Mammary epithelial cell (primary cell): Measurements from ENCODE around the gene CCDC197.

ENCODE experiments used
- EZH2 ChIP-seq: IDR thresholded peaks from 2 replicates; pipeline ENCODE4 v1.6.1; 2012; ENCODE audit warnings: low read length, inconsistent platforms, borderline replicate concordance
- TF ChIP-seq, protein P1 (sequence below), 2 donors: IDR thresholded peaks in 1 of 2; conservative IDR thresholded peaks in 1 of 2; 2 replicates each; pipeline ENCODE4 v1.5.1; 2011 to 2012; ENCODE audit warnings: inconsistent platforms in 2 of 2, low read length in 2 of 2, mild to moderate bottlenecking in 2 of 2, control low read depth in 1 of 2, low read depth in 1 of 2; ENCODE audit not compliant: insufficient read depth in 1 of 2; ENCODE audit errors: extremely low read depth in 1 of 2

GRCh38 chr14:94052199-94052598 is 55.1 kb downstream of the CCDC197 start:
- TF ChIP-seq, protein P1, sequence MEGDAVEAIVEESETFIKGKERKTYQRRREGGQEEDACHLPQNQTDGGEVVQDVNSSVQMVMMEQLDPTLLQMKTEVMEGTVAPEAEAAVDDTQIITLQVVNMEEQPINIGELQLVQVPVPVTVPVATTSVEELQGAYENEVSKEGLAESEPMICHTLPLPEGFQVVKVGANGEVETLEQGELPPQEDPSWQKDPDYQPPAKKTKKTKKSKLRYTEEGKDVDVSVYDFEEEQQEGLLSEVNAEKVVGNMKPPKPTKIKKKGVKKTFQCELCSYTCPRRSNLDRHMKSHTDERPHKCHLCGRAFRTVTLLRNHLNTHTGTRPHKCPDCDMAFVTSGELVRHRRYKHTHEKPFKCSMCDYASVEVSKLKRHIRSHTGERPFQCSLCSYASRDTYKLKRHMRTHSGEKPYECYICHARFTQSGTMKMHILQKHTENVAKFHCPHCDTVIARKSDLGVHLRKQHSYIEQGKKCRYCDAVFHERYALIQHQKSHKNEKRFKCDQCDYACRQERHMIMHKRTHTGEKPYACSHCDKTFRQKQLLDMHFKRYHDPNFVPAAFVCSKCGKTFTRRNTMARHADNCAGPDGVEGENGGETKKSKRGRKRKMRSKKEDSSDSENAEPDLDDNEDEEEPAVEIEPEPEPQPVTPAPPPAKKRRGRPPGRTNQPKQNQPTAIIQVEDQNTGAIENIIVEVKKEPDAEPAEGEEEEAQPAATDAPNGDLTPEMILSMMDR (conservative IDR thresholded peaks at IDR 0.05 in 1 of 2, IDR thresholded peaks at IDR 0.05 in 1 of 2; ENCODE audit: extremely low read depth in 1 of 2, insufficient read depth in 1 of 2, low read depth in 1 of 2, low read length in 2 of 2) = no peak
- no peak for TF ChIP-seq EZH2
